Progenitor cell of endocrine pancreas (in vitro differentiated cells): ENCODE results near the gene FAM193A. TPM values are rescaled to one million over a fixed set of nuclear protein-coding genes. Genes with fewer than 3 reads are reported as not detected.

Experiments
- DNase-seq: peaks from one replicate; pipeline ENCODE4 v3.0.0; 2021; ENCODE audit warnings: low spot score; ENCODE audit not compliant: unreplicated experiment
- H3K27ac Mint-ChIP-seq: 2 replicates; pipeline ENCODE4 v1.8.0; 2021; ENCODE audit warnings: mild to moderate bottlenecking, moderate library complexity, mixed read lengths
- H3K27me3 Mint-ChIP-seq: 2 replicates; pipeline ENCODE4 v1.8.0; 2021; ENCODE audit warnings: mixed read lengths
- H3K36me3 Mint-ChIP-seq: 2 replicates; pipeline ENCODE4 v1.8.0; 2022; ENCODE audit warnings: mixed read lengths; ENCODE audit not compliant: insufficient read depth
- H3K4me1 Mint-ChIP-seq: 2 replicates; pipeline ENCODE4 v1.8.0; 2021; ENCODE audit warnings: low read depth, mixed read lengths
- H3K4me3 Mint-ChIP-seq: 2 replicates; pipeline ENCODE4 v1.8.0; 2021; ENCODE audit warnings: low read depth, mild to moderate bottlenecking, moderate library complexity, mixed read lengths
- H3K9me3 Mint-ChIP-seq: 2 replicates; pipeline ENCODE4 v1.8.0; 2021; ENCODE audit warnings: low read depth, mixed read lengths
- CTCF ChIP-seq: fragments of 200-600 bp; sonication (generic); IDR thresholded peaks from one replicate; pipeline ENCODE4 v1.5.0; 2021; ENCODE audit warnings: antibody characterized with exemption, mild to moderate bottlenecking; ENCODE audit not compliant: unreplicated experiment
- total RNA-seq: library from RNA; stranded (reverse); gene quantifications from 2 replicates; pipeline ENCODE4 v1.2.1, GENCODE V29; 2021

FAM193A gene
- total RNA-seq, 1 donor from 2014 or later: 53.4 TPM

GRCh38 chr4:2750719-2751605 is 214.5 kb downstream of the FAM193A start:
- no peak for TF ChIP-seq CTCF
- no peaks in the 10 kb centered on the region for H3K27me3 Mint-ChIP-seq
- no peaks in the 10 kb centered on the region for H3K9me3 Mint-ChIP-seq
- DNase-seq: no peak
- H3K4me1 Mint-ChIP-seq: peaks cover 5% of the 10 kb centered on the region
- no peak overlapping the region for H3K27ac Mint-ChIP-seq
- H3K4me3 Mint-ChIP-seq: no peak overlapping the region
- H3K36me3 Mint-ChIP-seq: peaks cover 2% of the 10 kb centered on the region

- Mint-ChIP-seq H3K27me3 (no peaks in the 10 kb centered on the region), H3K9me3 (no peaks in the 10 kb centered on the region), H3K36me3 (no peaks in the 10 kb centered on the region), H3K27ac (no peak overlapping the region), H3K4me3 (no peak overlapping the region), H3K4me1 (peaks cover 9% of the 10 kb centered on the region)
- no peak for DNase-seq
- TF ChIP-seq CTCF: no peak
These were observed 217.0 kb downstream of the FAM193A start for GRCh38 chr4:2753436-2753835.

GRCh38 chr4:2754848-2755819 is 218.7 kb downstream of the FAM193A start:
- DNase-seq: no peak
- no peaks in the 10 kb centered on the region for H3K27me3 Mint-ChIP-seq
- H3K9me3 Mint-ChIP-seq: no peaks in the 10 kb centered on the region
- TF ChIP-seq CTCF: no peak
- peak overlapping the region; percentile 72 for H3K4me3 Mint-ChIP-seq
- peak overlapping the region; percentile 39 for H3K27ac Mint-ChIP-seq
- peaks cover 9% of the 10 kb centered on the region for H3K4me1 Mint-ChIP-seq
- no peaks in the 10 kb centered on the region for H3K36me3 Mint-ChIP-seq

DNA sequence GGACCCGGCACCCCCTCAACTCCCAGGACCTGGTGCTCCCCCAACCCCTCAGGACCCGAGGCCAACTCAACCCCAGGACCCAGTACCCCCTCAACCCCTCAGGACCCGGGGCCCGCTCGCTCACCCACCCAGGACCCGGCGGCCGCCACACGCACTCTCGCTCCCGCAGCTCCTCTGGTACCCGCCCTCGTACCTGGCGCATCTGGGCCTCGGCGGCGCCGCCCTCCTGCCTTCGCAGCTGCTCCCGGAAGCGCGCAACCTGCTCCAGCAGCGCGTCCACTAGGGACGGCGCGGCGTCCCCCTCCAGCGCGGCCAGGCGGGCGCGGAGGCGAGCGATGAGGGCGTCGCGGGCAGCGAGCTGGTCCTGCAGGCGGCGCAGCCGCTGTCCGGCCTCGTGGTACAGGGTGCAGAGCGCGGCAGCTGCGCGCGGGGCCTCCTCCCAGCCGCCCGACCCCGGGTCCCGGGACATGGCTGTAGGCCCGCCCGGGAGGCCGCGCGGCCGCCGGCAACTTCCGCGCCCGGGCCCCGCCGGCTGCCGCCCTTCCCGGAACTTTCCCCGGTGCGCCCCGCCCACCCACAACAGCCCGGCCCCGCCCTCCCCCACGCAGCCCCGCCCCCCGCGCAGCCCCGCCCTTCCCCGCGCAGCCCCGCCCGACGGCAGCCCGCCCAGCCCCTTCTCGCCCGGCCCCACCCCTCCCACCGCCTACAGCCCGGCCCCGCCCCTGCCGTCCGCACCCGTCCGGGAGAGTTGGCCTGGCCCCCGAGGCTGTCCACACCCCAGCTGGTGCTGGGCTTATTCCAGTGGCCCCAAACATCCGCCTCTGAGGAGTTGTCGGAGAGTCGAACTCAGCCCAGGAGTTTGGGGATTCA is 219.6 kb downstream of the FAM193A start, which contains the start of gene TNIP2:
Gene TNIP2, minus strand, starts transcription at position 516 of the 870 bp plus-strand sequence. Its CDS starts 47 bp downstream, at position 469.
- TF ChIP-seq CTCF: peak; percentile 50
- H3K27ac Mint-ChIP-seq: peak within 1 kb of the TSS; percentile 39
- H3K27me3 Mint-ChIP-seq: no peaks in the 10 kb centered on the region
- no peaks in the 10 kb centered on the region for H3K9me3 Mint-ChIP-seq
- DNase-seq: peak; percentile 62
- H3K36me3 Mint-ChIP-seq: no peaks in the 10 kb centered on the region
- H3K4me3 Mint-ChIP-seq: peak within 1 kb of the TSS; percentile 72
- peaks cover 12% of the 10 kb centered on the region for H3K4me1 Mint-ChIP-seq
